Lower lobe of right lung (tissue), 2 donors: ENCODE results near the gene LRRC8C. TPM values are rescaled to one million over a fixed set of nuclear protein-coding genes. Genes with fewer than 3 reads are reported as not detected.

Experiments
- ATAC-seq, 2 donors: fragments of 200-7000 bp; cut with Tn5 transposase; one replicate each; pipeline ENCODE4 v1.9.1; 2020 to 2022; ENCODE audit warnings: mild to moderate bottlenecking in 2 of 2, moderate library complexity in 2 of 2
- DNase-seq: peaks from one replicate; pipeline ENCODE4 v3.0.0-alpha.2; 2020
- H3K27ac ChIP-seq: fragments of 200-600 bp; one replicate; pipeline ENCODE4 v1.8.0; 2022
- H3K27me3 ChIP-seq: fragments of 200-600 bp; one replicate; pipeline ENCODE4 v1.8.0; 2022; ENCODE audit warnings: low read depth
- H3K36me3 ChIP-seq: fragments of 200-600 bp; one replicate; pipeline ENCODE4 v1.8.0; 2022; ENCODE audit warnings: mild to moderate bottlenecking
- H3K4me1 ChIP-seq: fragments of 200-600 bp; one replicate; pipeline ENCODE4 v1.8.0; 2022
- H3K4me3 ChIP-seq: fragments of 200-600 bp; one replicate; pipeline ENCODE4 v1.8.0; 2022; ENCODE audit warnings: mild to moderate bottlenecking
- H3K9me3 ChIP-seq: fragments of 200-600 bp; one replicate; pipeline ENCODE4 v1.8.0; 2022
- CTCF ChIP-seq: fragments of 200-600 bp; IDR thresholded peaks from one replicate; pipeline ENCODE4 v1.8.0; 2022; ENCODE audit warnings: antibody characterized with exemption, mild to moderate bottlenecking
- intact Hi-C: fragments of 100-400 bp; cut with DNase I; formaldehyde crosslinking; loops from one replicate; pipeline ENCODE4 v1.11.0; 2022
- total RNA-seq: library from RNA; stranded (reverse); fragmentation: NEBNext Ultra II Directional; extraction: Animal tissue kit (Norgen Biotek cat#: 25700); gene quantifications from one replicate; pipeline ENCODE4 v1.2.1, GENCODE V29; 2021
- donor health status: DM: no; HTN: yes; CAD: no; lungs with severe emphysema.

The LRRC8C gene
- total RNA-seq, 1 donor from 2014 or later = 13.0 TPM

- ATAC-seq (peak; percentile 71 to 82), DNase-seq (no peak)
- H3K4me3 ChIP-seq = no peak overlapping the region
- TF ChIP-seq CTCF = peak; percentile 66
- H3K4me1 ChIP-seq = no peaks in the 10 kb centered on the region
- no peaks in the 10 kb centered on the region for H3K36me3 ChIP-seq
- no peak overlapping the region for H3K27ac ChIP-seq
- intact Hi-C loops = no loop called here
- no peaks in the 10 kb centered on the region for H3K9me3 ChIP-seq
- H3K27me3 ChIP-seq = no peaks in the 10 kb centered on the region
These were observed 34.2 kb upstream of the LRRC8C start for GRCh38 chr1:89598450-89599331.

GRCh38 chr1:89599332-89599630, 33.6 kb upstream of the LRRC8C start:
- Histone ChIP-seq H3K36me3 (no peaks in the 10 kb centered on the region), H3K4me1 (no peaks in the 10 kb centered on the region), H3K27me3 (no peaks in the 10 kb centered on the region), H3K27ac (no peak overlapping the region), H3K4me3 (no peak overlapping the region), H3K9me3 (no peaks in the 10 kb centered on the region)
- ATAC-seq = no peak
- no peak for TF ChIP-seq CTCF
- intact Hi-C loops = no loop called here
- no peak for DNase-seq

- no peak for ATAC-seq
- H3K4me1 ChIP-seq = no peaks in the 10 kb centered on the region
- intact Hi-C loops = no loop called here
- no peaks in the 10 kb centered on the region for H3K36me3 ChIP-seq
- H3K9me3 ChIP-seq = no peaks in the 10 kb centered on the region
- no peaks in the 10 kb centered on the region for H3K27me3 ChIP-seq
- H3K27ac ChIP-seq = no peak overlapping the region
- no peak for DNase-seq
- TF ChIP-seq CTCF = no peak
- H3K4me3 ChIP-seq = no peak overlapping the region
These were observed 32.3 kb upstream of the LRRC8C start for GRCh38 chr1:89600451-89601224.

- ATAC-seq = no peak
- Histone ChIP-seq H3K4me3 (no peak overlapping the region), H3K9me3 (no peaks in the 10 kb centered on the region), H3K27me3 (no peaks in the 10 kb centered on the region), H3K27ac (no peak overlapping the region), H3K4me1 (peaks cover 6% of the 10 kb centered on the region), H3K36me3 (no peaks in the 10 kb centered on the region)
- no peak for TF ChIP-seq CTCF
- no peak for DNase-seq
- intact Hi-C loops = no loop called here
These were observed 30.0 kb upstream of the LRRC8C start for GRCh38 chr1:89602871-89603404.

GRCh38 chr1:89603651-89604413, 29.1 kb upstream of the LRRC8C start:
- Histone ChIP-seq H3K4me1 (peaks cover 10% of the 10 kb centered on the region), H3K27ac (no peak overlapping the region), H3K27me3 (no peaks in the 10 kb centered on the region), H3K4me3 (no peak overlapping the region), H3K9me3 (no peaks in the 10 kb centered on the region), H3K36me3 (no peaks in the 10 kb centered on the region)
- no peak for TF ChIP-seq CTCF
- ATAC-seq = no peak
- intact Hi-C loops = no loop called here
- no peak for DNase-seq
